Pulmonary artery endothelial cell (primary cell): ENCODE results near the gene BICDL1. TPM values are rescaled to one million over a fixed set of nuclear protein-coding genes. Genes with fewer than 3 reads are reported as not detected.
A peak's percentile ranks its signal among the peaks of the same experiment; 100 is the strongest.

Source experiments
- DNase-seq: peaks from one replicate; pipeline ENCODE4 v3.0.0-alpha.2; 2011; ENCODE audit warnings: low read depth, low spot score
- total RNA-seq: library from RNA; depleted of rRNA; stranded (reverse); fragments of >200 nt; gene quantifications from 2 replicates; pipeline ENCODE4 v1.2.3, GENCODE V29; 2014

The BICDL1 gene
- total RNA-seq, 1 donor from 2014 or later: 0.07 TPM

- no peak for DNase-seq
Observed at GRCh38 chr12:120125792-120126634, 137.0 kb downstream of the BICDL1 start.

- DNase-seq: peak; percentile 76
Observed at GRCh38 chr12:120126635-120127005, 137.6 kb downstream of the BICDL1 start.

- no peak for DNase-seq
Observed at GRCh38 chr12:120130011-120130410, 141.0 kb downstream of the BICDL1 start.

- DNase-seq: no peak
Observed at GRCh38 chr12:120131116-120131515, 142.1 kb downstream of the BICDL1 start.

- no peak for DNase-seq
Observed at GRCh38 chr12:120132054-120132836, 143.2 kb downstream of the BICDL1 start.

- DNase-seq: no peak
Observed at GRCh38 chr12:120132863-120133385, 143.9 kb downstream of the BICDL1 start.

- DNase-seq: no peak
Observed at GRCh38 chr12:120134307-120134980, 145.4 kb downstream of the BICDL1 start.

- no peak for DNase-seq
Observed at GRCh38 chr12:120136093-120136770, 147.2 kb downstream of the BICDL1 start.

GRCh38 chr12:120137833-120138232, 148.8 kb downstream of the BICDL1 start:
- no peak for DNase-seq

- DNase-seq: no peak
Observed at GRCh38 chr12:120138366-120138765, 149.3 kb downstream of the BICDL1 start.

- DNase-seq: no peak
Observed at GRCh38 chr12:120139958-120140357, 150.9 kb downstream of the BICDL1 start.

- no peak for DNase-seq
Observed at GRCh38 chr12:120140603-120141002, 151.6 kb downstream of the BICDL1 start.

GRCh38 chr12:120141336-120141735, 152.3 kb downstream of the BICDL1 start:
- DNase-seq: no peak

- no peak for DNase-seq
Observed at GRCh38 chr12:120142231-120142877, 153.3 kb downstream of the BICDL1 start.

Other genes starting within 250 kb of the BICDL1 start
- 15.8 and 29.7 TPM in 2 replicates for gene CIT, start 111.9 kb upstream of the BICDL1 start, total RNA-seq
- gene RAB35, start 127.5 kb downstream of the BICDL1 start, total RNA-seq: 52.7 and 57.8 TPM in 2 replicates
- gene GCN1, start 205.5 kb downstream of the BICDL1 start, total RNA-seq: 99.0 and 108 TPM in 2 replicates
- 3,190 and 3,346 TPM in 2 replicates for gene RPLP0, start 211.9 kb downstream of the BICDL1 start, total RNA-seq